GM15510 (cell line): Measurements from ENCODE around the gene SPC25.

Experiments
- POLR2A ChIP-seq: IDR thresholded peaks from 3 replicates; pipeline ENCODE4 v1.6.1; 2011; ENCODE audit warnings: borderline replicate concordance; ENCODE audit not compliant: insufficient read length; ENCODE audit errors: extremely low read depth

SPC25 gene

DNA sequence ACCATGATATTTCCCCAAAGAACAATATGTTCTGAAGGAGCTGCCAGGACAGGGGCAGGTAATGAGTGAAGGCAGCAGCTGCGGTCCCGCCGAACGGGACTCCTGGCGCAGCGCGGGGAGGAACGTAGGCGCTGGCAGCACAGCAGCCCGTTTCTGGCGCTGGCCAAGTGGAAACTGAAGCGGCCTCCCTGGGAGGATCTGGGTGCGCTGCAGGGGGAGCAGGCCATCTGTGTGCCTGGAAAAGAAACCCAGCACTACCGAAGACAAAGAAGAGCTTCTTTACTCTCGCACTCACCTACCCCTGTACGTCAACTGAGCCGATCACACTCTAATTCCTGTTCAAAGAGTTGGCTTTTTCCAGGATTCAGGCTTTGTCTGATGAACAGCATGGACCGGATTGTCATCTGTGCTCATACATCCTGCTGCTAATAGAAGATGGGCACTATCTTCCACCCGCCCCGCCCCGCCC is 22.7 kb upstream of the SPC25 start:
- TF ChIP-seq POLR2A, result no peak

DNA sequence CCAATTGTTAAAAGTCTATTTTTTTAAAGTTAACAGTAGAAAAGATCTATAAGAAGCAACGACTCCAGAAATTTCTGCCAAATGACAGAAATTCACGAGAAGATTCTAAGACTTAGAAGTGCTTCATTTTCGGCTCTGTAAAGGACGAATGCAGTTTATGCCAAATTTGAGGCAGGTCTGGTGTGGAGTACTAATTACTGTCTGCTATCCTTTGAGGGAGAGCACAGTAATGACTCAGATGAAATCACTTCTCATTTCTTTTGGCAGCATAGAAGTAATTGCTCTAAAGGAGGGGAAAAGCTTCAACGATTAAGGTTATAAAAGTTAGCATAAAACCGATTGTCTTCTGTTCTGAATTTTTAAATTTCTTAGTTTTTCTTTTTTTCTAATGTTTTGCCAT is 22.2 kb upstream of the SPC25 start:
- TF ChIP-seq POLR2A, result no peak

DNA sequence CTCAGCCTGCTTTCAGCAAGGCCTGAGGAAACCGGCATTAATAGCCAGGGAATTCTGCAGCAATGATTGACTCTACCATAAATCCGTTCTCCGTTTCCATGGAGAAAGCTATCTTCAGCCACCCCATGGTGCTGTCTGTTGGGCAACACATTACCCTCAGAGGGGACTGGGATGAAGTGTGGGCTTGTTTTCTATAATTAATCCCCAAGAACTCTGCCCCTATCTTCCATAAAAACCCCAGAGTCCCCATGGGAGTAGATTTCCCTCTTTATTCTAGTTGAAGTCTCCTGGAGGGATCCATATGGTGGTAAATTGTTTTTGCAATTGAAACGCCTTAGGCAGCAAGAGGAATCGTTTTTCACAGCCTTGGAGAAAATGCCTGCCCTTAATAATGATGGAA is 20.1 kb upstream of the SPC25 start:
- TF ChIP-seq POLR2A, result no peak

DNA sequence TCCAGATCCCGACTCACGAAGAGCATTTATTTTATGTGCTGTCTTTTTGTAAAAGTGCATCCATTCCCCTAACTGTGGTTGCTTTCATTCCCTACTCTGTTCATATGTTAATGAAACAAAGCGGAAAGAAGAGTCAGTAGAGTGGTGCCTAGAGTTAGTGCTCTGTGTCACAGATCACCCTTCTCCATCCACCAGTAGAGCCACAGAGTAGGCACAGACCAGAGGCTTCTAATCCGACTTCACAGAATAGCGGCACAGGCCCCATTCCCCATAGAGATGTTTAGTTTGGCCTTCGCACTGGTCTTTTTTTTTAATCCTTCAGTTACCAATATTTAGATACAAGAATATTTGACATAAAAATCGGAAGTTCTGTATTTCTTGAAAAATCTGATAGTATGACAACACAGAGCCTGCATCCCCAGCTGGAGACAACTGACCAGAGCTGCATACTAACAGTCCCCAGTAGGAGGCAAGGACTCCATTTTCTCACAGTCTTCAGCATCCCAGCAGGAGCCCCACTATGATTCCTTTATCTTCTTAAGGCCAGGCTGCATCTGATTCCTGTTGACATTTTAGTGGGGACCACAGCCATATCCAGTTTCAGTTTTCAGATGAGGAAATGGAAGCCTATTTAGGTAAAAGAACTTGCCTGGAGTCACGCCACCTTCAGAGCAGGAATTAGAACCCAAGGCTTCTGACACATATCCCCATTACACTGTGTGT is 17.9 kb upstream of the SPC25 start:
- TF ChIP-seq POLR2A, result no peak

DNA sequence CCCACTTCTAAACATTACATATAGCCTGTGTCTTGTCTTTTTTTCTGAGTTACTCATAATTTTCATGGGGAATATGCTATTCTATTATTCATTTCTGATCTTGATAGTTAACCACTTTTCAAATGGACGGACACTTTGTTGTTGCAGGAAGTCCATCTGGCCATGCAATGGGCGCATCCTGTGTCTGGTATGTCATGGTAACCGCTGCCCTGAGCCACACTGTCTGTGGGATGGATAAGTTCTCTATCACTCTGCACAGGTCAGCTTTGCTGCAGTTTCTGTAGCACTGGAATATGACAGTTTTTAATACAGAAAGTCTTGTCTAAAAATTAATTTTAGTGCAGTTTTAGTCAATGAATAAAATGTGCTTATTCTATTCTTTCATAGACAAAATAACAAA is 14.1 kb upstream of the SPC25 start:
- no peak for TF ChIP-seq POLR2A

DNA sequence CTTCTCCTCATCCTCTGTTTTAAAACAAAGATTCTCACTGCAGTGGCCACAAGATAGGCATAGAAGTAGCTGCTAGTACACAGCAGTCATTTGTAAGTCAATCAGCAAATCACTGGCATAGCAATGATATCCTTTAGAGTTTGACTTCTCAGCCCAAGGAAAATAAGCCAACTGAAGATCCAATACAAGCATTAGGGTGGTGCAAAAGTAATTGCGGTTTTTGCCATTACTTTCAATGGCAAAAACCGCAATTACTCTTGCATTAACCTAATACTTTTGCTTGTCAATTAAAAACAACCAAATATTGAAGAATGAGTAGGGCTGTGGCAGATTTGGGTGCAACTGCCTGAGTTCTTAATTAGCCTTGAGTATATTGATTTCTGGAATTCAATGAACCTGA is 13.7 kb upstream of the SPC25 start:
- no peak for TF ChIP-seq POLR2A

DNA sequence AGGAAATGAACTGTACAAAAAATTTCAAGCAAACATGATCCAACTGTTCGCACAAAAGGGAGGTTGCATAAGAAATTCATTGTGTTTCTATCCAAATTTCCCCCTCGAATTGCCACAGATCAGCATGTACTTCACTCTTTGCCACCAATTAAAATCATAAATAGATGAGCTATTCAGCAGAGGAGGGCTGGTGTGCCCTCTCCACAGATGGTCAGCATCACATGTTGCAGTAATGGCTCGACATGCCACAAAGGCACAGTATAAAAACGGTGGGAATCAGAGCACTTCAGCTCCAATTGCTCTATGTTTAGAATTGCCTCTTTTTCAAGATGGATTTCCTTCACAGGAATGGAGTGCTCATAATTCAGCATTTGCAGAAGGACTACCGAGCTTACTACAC is 10.8 kb upstream of the SPC25 start, which contains the start of gene G6PC2:
Gene G6PC2 (plus strand): TSS at position 289 of the 400 bp plus-strand sequence. CDS start 41 bp downstream, at position 330.
- TF ChIP-seq POLR2A, result no peak

DNA sequence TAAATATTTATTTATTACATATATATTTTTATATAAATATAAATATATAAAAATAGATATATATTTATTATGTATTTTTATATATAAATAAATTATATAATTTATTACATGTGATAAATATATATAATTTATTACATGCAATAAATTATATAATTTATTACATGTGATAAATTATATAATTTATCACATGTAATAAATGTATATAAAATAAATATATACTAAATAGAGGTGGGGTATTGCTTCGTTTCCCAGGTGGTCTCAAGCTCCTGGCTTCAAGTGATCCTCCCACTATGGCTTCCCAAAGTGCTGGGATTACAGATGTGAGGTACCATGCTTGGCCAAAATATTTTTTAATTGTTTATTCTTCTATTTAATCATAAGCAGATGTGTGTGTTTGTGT is 7.2 kb upstream of the SPC25 start:
- no peak for TF ChIP-seq POLR2A

DNA sequence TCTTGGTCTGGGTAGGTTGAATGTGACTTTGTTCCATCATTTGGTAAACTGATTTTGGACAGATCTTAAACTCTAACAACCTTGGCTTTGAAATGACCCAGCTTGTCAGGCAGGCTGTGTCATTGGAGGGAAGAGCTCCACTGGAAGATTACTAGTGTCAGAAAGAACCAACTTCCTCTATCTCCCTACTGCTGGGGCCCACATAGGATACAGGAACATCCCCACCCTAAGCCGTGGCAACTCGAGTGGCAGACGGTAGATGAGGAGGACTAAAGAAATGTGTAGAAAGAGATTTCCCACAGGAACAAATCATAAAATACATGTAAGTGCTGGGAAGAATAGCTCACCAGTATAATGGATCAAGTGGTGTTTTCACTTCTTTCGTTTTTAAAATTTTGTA is 6.6 kb upstream of the SPC25 start:
- TF ChIP-seq POLR2A, result no peak

DNA sequence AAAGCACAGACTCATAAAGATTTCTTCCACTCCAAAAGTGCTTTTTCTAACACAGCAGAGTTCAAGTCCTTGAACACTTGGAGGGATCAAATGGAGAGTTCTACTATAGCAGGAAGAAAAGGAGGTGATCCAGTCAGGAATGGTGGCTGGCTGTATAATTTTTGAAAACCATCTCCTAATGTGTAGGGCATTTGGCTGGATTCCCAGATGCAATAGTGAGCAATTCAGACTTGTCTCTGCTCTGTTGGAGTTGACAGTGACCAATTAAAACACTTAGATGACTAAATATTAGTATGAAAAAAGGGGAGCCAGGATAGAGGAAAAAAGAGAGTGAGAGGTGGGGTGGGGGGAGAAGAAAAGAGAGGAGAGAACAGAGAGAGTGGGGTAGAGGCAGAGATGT is 5.5 kb upstream of the SPC25 start:
- TF ChIP-seq POLR2A, result no peak

DNA sequence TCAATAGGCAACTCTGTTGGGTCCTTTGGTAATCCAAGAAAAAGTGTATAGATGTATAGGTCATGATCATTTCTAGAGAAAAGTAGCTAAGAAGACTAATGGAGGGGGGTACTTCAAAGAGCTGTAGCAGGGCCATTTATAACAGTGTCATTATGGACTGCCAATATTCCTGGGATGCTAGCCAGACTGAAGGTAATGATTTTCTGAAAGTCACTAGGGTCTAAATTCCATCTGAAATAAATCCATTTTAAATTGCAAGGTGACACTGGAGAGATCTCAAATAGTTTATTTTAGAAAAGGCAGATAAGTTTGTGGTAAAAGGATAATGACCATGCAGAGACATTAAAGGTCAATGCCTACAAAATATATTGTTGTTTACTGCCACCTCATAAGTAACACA is 4.5 kb upstream of the SPC25 start:
- no peak for TF ChIP-seq POLR2A

DNA sequence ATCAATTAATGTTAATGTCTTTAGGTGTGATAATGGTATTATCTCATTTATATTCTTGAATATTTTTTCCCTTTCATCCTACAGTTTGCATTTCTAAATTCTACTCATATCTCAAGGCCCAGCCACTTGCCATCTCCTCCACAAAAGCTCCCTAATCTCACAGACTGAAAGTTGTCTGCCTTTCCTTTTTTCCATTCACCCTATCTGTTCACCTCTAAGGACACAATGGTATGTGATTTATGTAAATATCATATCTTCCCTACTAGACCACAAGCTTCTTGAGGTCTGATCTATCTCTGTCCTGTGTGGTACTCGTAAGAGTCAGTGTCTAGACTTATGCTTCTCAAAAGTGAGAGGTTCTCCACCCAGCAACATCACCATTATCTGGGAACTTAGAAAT is 3.9 kb upstream of the SPC25 start:
- no peak for TF ChIP-seq POLR2A

DNA sequence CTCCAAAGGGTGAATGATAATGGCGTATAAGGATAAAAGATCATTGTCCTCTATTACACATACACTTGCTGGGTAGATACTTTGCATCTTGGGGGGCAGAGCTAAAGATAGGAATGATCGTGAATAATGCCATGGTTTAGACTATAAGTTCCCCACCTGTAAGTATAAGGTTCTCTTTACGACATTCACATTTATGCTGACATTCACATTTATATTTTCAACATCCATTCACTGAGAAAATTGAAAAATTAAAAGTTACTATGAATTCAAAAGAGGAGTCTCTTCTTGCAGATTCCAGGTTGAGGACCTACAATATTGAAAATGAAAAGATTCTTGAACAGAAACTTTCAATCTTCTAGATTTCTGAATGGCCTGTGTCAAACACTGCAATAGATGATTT is 2.1 kb upstream of the SPC25 start:
- TF ChIP-seq POLR2A, result no peak

DNA sequence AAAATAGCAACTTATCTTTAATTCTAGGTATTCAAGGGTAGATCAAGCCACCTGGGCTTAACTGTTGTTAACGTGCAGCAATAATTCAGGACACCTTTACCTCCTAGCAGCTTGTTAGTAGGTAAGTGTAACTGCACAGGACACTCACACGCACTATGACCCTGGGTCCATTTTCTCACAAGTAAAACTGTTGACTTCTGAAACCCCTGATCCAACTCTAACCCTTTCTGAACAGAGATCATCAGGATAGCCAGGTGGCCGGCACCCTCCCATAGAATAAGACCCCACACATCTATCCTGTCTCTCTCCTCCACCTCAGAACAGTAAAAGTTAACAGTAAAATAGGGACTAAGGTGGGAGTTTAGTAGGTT is 610 bp downstream of the SPC25 start:
- no peak for TF ChIP-seq POLR2A

DNA sequence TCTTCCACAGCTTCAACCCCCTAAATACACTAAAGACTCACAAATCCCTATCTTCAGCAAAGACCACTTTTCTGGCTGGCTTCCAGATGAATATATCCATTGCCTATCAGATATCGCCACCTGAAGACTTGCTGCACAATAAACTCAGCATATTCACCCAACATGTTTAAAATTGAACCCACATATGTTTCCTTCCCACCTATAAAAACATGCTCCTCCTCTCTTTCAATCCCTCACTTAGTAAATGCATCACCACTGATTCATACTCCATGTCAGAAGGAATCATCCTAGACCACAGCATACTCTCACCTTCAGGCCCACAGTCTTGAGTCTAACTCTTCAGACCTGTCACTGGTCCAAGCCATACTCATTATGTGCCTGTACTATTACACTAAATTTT is 5.3 kb downstream of the SPC25 start:
- TF ChIP-seq POLR2A, result no peak

DNA sequence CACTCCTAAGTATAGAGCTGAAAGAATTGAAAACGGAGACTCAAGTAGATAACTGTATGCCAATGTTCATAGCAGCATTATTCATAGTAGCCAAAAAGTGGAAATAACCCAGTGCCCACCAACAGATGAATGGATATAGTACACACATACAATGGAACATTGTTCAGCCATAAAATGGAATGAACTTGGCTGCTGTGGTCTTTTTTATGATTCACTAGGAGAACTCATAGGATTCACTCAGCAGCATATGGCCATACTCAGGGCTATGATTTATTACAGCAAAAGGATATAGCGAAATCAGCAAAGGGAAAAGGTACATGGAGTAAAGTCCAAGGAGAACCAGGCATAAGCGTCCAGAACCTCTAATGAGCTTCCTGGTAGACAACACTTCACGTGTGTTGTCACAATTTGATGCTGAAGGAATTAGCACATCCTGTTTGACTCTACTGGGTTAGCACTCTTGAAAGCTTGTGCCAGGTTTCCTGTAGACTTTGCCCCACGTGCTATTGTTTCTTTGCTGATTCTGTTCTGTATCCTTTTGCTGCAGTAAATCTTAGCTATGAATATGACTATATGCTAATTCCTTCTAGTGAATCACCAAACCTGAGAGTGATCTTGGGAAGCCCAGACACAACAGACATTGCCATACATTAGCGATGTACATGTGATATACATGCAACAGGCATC is 15.7 kb downstream of the SPC25 start:
- no peak for TF ChIP-seq POLR2A
